H1 (cell line): Measurements from ENCODE around the gene SMO. TPM values are rescaled to one million over a fixed set of nuclear protein-coding genes. Genes with fewer than 3 reads are reported as not detected.

ENCODE experiments used
- CHD7 ChIP-seq: fragments of 300-600 bp; sonication (generic); IDR thresholded peaks from 2 replicates; pipeline ENCODE4 v1.7.1; 2012; ENCODE audit warnings: low read length, moderate library complexity, mild to moderate bottlenecking, inconsistent platforms; ENCODE audit not compliant: insufficient replicate concordance
- EGR1 ChIP-seq: IDR thresholded peaks from 2 replicates; pipeline ENCODE4 v1.6.1; 2011; ENCODE audit warnings: low read depth, low read length, borderline replicate concordance
- KDM5A ChIP-seq: fragments of 200-600 bp; IDR thresholded peaks from 2 replicates; pipeline ENCODE4 v1.7.1; 2012; ENCODE audit warnings: mild to moderate bottlenecking, low read length, inconsistent platforms, mixed read lengths
- TEAD4 ChIP-seq: IDR thresholded peaks from 2 replicates; pipeline ENCODE4 v1.6.1; 2012; ENCODE audit warnings: low read depth, low read length, inconsistent platforms, mixed read lengths
- USF2 ChIP-seq: IDR thresholded peaks from 2 replicates; pipeline ENCODE4 v1.6.1; 2011; ENCODE audit warnings: low read length, improper control_type of control experiment
- polyA plus RNA-seq, 7 experiments: library from polyadenylated mRNA; depleted of rRNA in 3 of 7; stranded (reverse) in 5 of 7; unstranded in 2 of 7; fragments of >200 nt in 5 of 7; fragments of 200-250 nt in 2 of 7; gene quantifications; 1 replicate in 5 of 7; 2 replicates in 1 of 7; 4 replicates in 1 of 7; pipeline versions ENCODE4 v1.2.1 to v1.2.3, GENCODE V29; 2011 to 2013; ENCODE audit warnings: missing spikeins in 2 of 7, mixed read lengths in 2 of 7
- total RNA-seq: library from RNA; stranded (reverse); fragmentation: NEBNext Ultra II Directional; extraction: Animal tissue kit (Norgen Biotek cat#: 25700); gene quantifications from 2 replicates; pipeline ENCODE4 v1.2.1, GENCODE V29; 2021

SMO gene
- total and polyA plus RNA-seq, 2 of the 8 experiments (the other 6 are each of a cell fraction or from before 2014, with no cell fraction given) = 64.5 to 67.6 TPM

- TF ChIP-seq USF2 (no peak), EGR1 (no peak), CHD7 (no peak), TEAD4 (no peak), KDM5A (no peak)
- TF ChIP-seq, all 59 proteins: peak for 0
Measured at GRCh38 chr7:129159539-129159938, 28.9 kb upstream of the SMO start (continued).
